ENCODE results near the gene MNS1. TPM values are rescaled to one million over a fixed set of nuclear protein-coding genes. Genes with fewer than 3 reads are reported as not detected.

Gene MNS1
- total and polyA plus RNA-seq, 9 of the 15 experiments (the other 6 are each of a cell fraction or from before 2014, with no cell fraction given) = 1.1 to 10.3 (median 2.5) TPM

GRCh38 chr15:56492236-56492635 lies 27.3 kb upstream of the MNS1 start:
- no peak for DNase-seq (ENCODE audit: extremely low read depth in 1 of 4, low spot score in 3 of 4)
- in situ Hi-C loops (cut with MboI) = loop anchor here (5.0 to 25.0 kb wide), 4 partner anchors 320 to 1043 kb away; no protein-coding TSS in a partner anchor
- no TSS peak for BruUV-seq (replicated peaks)
- ATAC-seq = no peak
- Histone ChIP-seq H3K36me3 (ENCODE audit: control insufficient read depth, insufficient read depth, low read length) (no peaks in the 10 kb centered on the region), H3K9me1 (ENCODE audit: control insufficient read depth, insufficient read depth, low read length) (no peaks in the 10 kb centered on the region), H3K79me2 (ENCODE audit: control insufficient read depth, insufficient read depth, low read length) (no peaks in the 10 kb centered on the region), H3K9ac (ENCODE audit: insufficient read depth in 1 of 2, low read depth in 2 of 2, low read length in 2 of 2) (no peak overlapping the region), H3K4me1 (replicated peaks in 1 of 2; ENCODE audit: control insufficient read depth in 2 of 2, insufficient read depth in 2 of 2, low read length in 2 of 2) (no peaks in the 10 kb centered on the region; a peak in 1 of 5 replicates), H3K27me3 (ENCODE audit: control insufficient read depth in 2 of 2, insufficient read depth in 2 of 2, low read length in 2 of 2) (no peaks in the 10 kb centered on the region), H3K4me3 (no peak overlapping the region), H2AFZ (ENCODE audit: low read depth, low read length) (no peak overlapping the region), H4K20me1 (replicated peaks; ENCODE audit: control insufficient read depth, insufficient read depth, low read length) (no peaks in the 10 kb centered on the region), H3K4me2 (ENCODE audit: insufficient read depth, low read length) (no peak overlapping the region), H3K27ac (ENCODE audit: extremely low read depth, low read depth, low read length) (no peak overlapping the region), H3K9me3 (replicated peaks; ENCODE audit: control insufficient read depth, insufficient read depth, low read depth, low read length) (no peaks in the 10 kb centered on the region)
- POLR2A ChIA-PET = interaction anchor here (0.7 kb wide), 2 partner anchors 44 to 248 kb away, joined by 3 read pairs; no protein-coding TSS in a partner anchor
- 6% methylated on average over 3 of the region's 3 CpGs for WGBS (ENCODE audit: insufficient coverage, low coverage, missing lambda C conversion rate)
- TF ChIP-seq PURB (CRISPR knock-in tag; IDR thresholded peaks at IDR 0.05; ENCODE audit: low read depth) (no peak), FOXJ2 (tag; IDR thresholded peaks at IDR 0.05) (no peak), CLOCK (CRISPR knock-in tag; IDR thresholded peaks at IDR 0.05; ENCODE audit: borderline replicate concordance) (no peak), POLR3A (IDR thresholded peaks at IDR 0.05; ENCODE audit: borderline replicate concordance, extremely low read depth, insufficient read depth, insufficient read length) (no peak)
- no peak for FAIRE-seq
- CTCF ChIA-PET (ENCODE audit: low intra/inter-chr PET ratio) = no interaction called here
- intact Hi-C loops (cut with micrococcal nuclease) = loop anchor here (10.0 kb wide), 2 partner anchors 653 to 723 kb away; no protein-coding TSS in a partner anchor

All from K562 (cell line).